ENCODE measurements around the gene LIN54. TPM values are rescaled to one million over a fixed set of nuclear protein-coding genes. Genes with fewer than 3 reads are reported as not detected.

Gene LIN54
- total and polyA plus RNA-seq, 2 of the 13 experiments (the other 11 are each of a cell fraction or from before 2014, with no cell fraction given), result 25.2 to 32.9 TPM

- ChIA-PET CTCF (ENCODE audit: low intra/inter-chr PET ratio, low total read pairs) (no interaction called here), POLR2A (no interaction called here)
- no peaks in the 10 kb centered on the region for H3K9me3 ChIP-seq (ENCODE audit: low read length)
- no peak overlapping the region for H3K4me2 ChIP-seq (ENCODE audit: low read depth, low read length)
- H4K20me1 ChIP-seq (ENCODE audit: insufficient read depth, low read length), result no peaks in the 10 kb centered on the region
- H3K4me1 ChIP-seq (ENCODE audit: insufficient read depth, low read length), result no peaks in the 10 kb centered on the region
- H3K27ac ChIP-seq (ENCODE audit: extremely low read length, insufficient read depth, low read length), result no peak overlapping the region
- peaks cover 0 to 18% of the 10 kb centered on the region in 2 experiments; a peak in 3 of 5 replicates for H3K36me3 ChIP-seq (replicated peaks in 1 of 2; ENCODE audit: control insufficient read depth in 1 of 2, insufficient read depth in 2 of 2, low read length in 2 of 2)
- no peaks in the 10 kb centered on the region for H3K79me2 ChIP-seq (ENCODE audit: insufficient read depth, low read length)
- no peak overlapping the region for H3K4me3 ChIP-seq (replicated peaks in 1 of 3; ENCODE audit: insufficient read depth in 1 of 3, low read depth in 2 of 3, low read length in 3 of 3)
- FAIRE-seq (no peak), ATAC-seq (peak; percentile 32; the same call in 1 of the 3 replicates), DNase-seq (ENCODE audit: low spot score) (no peak)
- no peaks in the 10 kb centered on the region for H3K27me3 ChIP-seq (ENCODE audit: control insufficient read depth in 1 of 2, insufficient read depth in 2 of 2, low read length in 2 of 2)
- H3K9ac ChIP-seq (ENCODE audit: insufficient read depth, low read depth, low read length), result no peak overlapping the region
- no peak overlapping the region for H2AFZ ChIP-seq (ENCODE audit: low read length)
- intact Hi-C loops (cut with micrococcal nuclease; ENCODE audit: unreplicated experiment), result no loop called here
- TF ChIP-seq MAF1 (CRISPR knock-in tag; IDR thresholded peaks at IDR 0.05; ENCODE audit: borderline replicate concordance), result no peak
- no peak for TF ChIP-seq PHF8 (CRISPR knock-in tag; IDR thresholded peaks at IDR 0.05)
- TF ChIP-seq, protein P1, sequence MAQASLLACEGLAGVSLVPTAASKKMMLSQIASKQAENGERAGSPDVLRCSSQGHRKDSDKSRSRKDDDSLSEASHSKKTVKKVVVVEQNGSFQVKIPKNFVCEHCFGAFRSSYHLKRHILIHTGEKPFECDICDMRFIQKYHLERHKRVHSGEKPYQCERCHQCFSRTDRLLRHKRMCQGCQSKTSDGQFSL (CRISPR knock-in tag; IDR thresholded peaks at IDR 0.05), result no peak
- TF ChIP-seq PITX1 (CRISPR knock-in tag; IDR thresholded peaks at IDR 0.05), result no peak
- no peak for TF ChIP-seq ZNF253 (CRISPR knock-in tag; IDR thresholded peaks at IDR 0.05; ENCODE audit: borderline replicate concordance)
- no TSS peak for BruUV-seq (replicated peaks)
- in situ Hi-C loops (cut with HindIII; ENCODE audit: extremely low pct_ligation_motif_present, low pct_unique_long_range_greater_than_20kb), result no loop called here
Observed at GRCh38 chr4:82921795-82922194, 88.8 kb downstream of the LIN54 start.

- intact Hi-C loops (cut with micrococcal nuclease; ENCODE audit: unreplicated experiment) (no loop called here), in situ Hi-C loops (cut with HindIII; ENCODE audit: extremely low pct_ligation_motif_present, low pct_unique_long_range_greater_than_20kb) (no loop called here)
- no TSS peak for BruUV-seq (replicated peaks)
- no peaks in the 10 kb centered on the region for H3K79me2 ChIP-seq (ENCODE audit: insufficient read depth, low read length)
- H3K4me3 ChIP-seq (replicated peaks in 1 of 3; ENCODE audit: insufficient read depth in 1 of 3, low read depth in 2 of 3, low read length in 3 of 3), result no peak overlapping the region
- H3K4me2 ChIP-seq (ENCODE audit: low read depth, low read length), result no peak overlapping the region
- ChIA-PET POLR2A (no interaction called here), CTCF (ENCODE audit: low intra/inter-chr PET ratio, low total read pairs) (no interaction called here)
- H3K27me3 ChIP-seq (ENCODE audit: control insufficient read depth in 1 of 2, insufficient read depth in 2 of 2, low read length in 2 of 2), result no peaks in the 10 kb centered on the region
- H3K9me3 ChIP-seq (ENCODE audit: low read length), result no peaks in the 10 kb centered on the region
- ATAC-seq (no peak), DNase-seq (ENCODE audit: low spot score) (no peak), FAIRE-seq (no peak)
- H3K36me3 ChIP-seq (replicated peaks in 1 of 2; ENCODE audit: control insufficient read depth in 1 of 2, insufficient read depth in 2 of 2, low read length in 2 of 2), result peaks cover 0 to 8% of the 10 kb centered on the region in 2 experiments; a peak in 3 of 5 replicates
- 89% methylated on average over 2 of the region's 2 CpGs for WGBS (ENCODE audit: low lambda C conversion rate)
- no peak overlapping the region for H2AFZ ChIP-seq (ENCODE audit: low read length)
- no peak overlapping the region for H3K9ac ChIP-seq (ENCODE audit: insufficient read depth, low read depth, low read length)
- no peaks in the 10 kb centered on the region for H4K20me1 ChIP-seq (ENCODE audit: insufficient read depth, low read length)
- H3K27ac ChIP-seq (ENCODE audit: extremely low read length, insufficient read depth, low read length), result no peak overlapping the region
- TF ChIP-seq ZSCAN25 (CRISPR knock-in tag; IDR thresholded peaks at IDR 0.05) (no peak), ZSCAN20 (CRISPR knock-in tag; IDR thresholded peaks at IDR 0.05; ENCODE audit: borderline replicate concordance) (no peak), JUN (CRISPR knock-in tag; IDR thresholded peaks at IDR 0.05) (no peak), ZBTB34 (CRISPR knock-in tag; IDR thresholded peaks at IDR 0.05) (no peak), ZNF501 (CRISPR knock-in tag; IDR thresholded peaks at IDR 0.05) (no peak), STAG1 (CRISPR knock-in tag; IDR thresholded peaks at IDR 0.05) (no peak), NFATC3 (CRISPR knock-in tag; IDR thresholded peaks at IDR 0.05) (no peak), LBX2 (CRISPR knock-in tag; IDR thresholded peaks at IDR 0.05; ENCODE audit: borderline replicate concordance) (no peak)
- TF ChIP-seq, protein P2, sequence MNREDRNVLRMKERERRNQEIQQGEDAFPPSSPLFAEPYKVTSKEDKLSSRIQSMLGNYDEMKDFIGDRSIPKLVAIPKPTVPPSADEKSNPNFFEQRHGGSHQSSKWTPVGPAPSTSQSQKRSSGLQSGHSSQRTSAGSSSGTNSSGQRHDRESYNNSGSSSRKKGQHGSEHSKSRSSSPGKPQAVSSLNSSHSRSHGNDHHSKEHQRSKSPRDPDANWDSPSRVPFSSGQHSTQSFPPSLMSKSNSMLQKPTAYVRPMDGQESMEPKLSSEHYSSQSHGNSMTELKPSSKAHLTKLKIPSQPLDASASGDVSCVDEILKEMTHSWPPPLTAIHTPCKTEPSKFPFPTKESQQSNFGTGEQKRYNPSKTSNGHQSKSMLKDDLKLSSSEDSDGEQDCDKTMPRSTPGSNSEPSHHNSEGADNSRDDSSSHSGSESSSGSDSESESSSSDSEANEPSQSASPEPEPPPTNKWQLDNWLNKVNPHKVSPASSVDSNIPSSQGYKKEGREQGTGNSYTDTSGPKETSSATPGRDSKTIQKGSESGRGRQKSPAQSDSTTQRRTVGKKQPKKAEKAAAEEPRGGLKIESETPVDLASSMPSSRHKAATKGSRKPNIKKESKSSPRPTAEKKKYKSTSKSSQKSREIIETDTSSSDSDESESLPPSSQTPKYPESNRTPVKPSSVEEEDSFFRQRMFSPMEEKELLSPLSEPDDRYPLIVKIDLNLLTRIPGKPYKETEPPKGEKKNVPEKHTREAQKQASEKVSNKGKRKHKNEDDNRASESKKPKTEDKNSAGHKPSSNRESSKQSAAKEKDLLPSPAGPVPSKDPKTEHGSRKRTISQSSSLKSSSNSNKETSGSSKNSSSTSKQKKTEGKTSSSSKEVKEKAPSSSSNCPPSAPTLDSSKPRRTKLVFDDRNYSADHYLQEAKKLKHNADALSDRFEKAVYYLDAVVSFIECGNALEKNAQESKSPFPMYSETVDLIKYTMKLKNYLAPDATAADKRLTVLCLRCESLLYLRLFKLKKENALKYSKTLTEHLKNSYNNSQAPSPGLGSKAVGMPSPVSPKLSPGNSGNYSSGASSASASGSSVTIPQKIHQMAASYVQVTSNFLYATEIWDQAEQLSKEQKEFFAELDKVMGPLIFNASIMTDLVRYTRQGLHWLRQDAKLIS (CRISPR knock-in tag; IDR thresholded peaks at IDR 0.05), result no peak
- no peaks in the 10 kb centered on the region for H3K4me1 ChIP-seq (ENCODE audit: insufficient read depth, low read length)
Observed at GRCh38 chr4:82919386-82919785, 91.2 kb downstream of the LIN54 start.
